ENCODE data around the gene SFXN5.

Gene SFXN5

DNA sequence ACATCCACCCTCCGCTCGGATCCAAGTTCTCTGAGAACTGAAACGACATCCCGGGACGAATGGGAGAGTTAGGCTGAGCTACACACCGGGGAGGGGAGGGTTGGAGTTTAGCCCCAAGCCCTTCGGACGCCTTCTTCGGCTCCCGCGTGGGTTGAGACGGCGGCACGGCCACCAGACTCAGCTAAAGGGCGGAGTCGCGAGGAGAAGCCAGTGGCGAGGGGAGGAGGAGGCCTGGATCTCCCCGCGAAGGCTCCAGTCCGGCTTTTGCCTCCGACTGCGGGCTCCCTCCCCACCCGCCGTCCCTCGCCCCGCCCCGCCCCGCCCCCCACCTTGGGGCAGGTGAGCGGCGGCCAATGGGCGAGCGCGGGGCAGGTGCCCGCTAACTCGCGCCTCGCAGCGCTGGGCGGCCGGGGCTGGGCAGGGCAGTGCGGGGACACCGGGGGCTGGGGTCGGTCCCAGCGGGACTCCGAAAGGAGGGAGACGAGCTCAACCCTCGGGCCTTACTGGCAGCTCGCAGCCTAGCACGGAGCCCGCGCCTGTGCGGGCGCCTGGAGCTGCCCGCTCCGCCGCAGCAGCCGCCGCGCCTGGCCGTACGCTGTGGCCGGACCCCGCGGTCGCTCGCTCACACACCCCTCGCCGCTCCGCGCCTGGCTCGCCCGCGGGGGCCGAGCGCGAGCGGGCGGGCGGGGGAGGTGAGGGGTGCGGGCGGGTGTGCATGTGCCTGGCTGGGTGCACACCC, 154.2 kb downstream of the SFXN5 start, which contains the start of gene EMX1:
TSS of gene EMX1 (plus strand) at position 382 of the 739 bp plus-strand sequence. CDS start at position 716, 334 bp downstream.
- Histone ChIP-seq H3K4me3 (peak within 1 kb of the TSS; percentile 31 to 48), H3K27me3 (peaks cover 10 to 100% of the 10 kb centered on the region in 2 donors), H3K4me1 (peaks cover 0 to 53% (median 50%) of the 10 kb centered on the region in 4 donors), H3K27ac (no peak within 1 kb of the TSS), H3K36me3 (no peaks in the 10 kb centered on the region), H3K9me3 (no peaks in the 10 kb centered on the region)
- no peak for DNase-seq
- intact Hi-C loops (cut with DNase I; ENCODE audit: low total_unique reads) = no loop called here
- no peak for TF ChIP-seq CTCF (IDR thresholded peaks at IDR 0.05)

DNA sequence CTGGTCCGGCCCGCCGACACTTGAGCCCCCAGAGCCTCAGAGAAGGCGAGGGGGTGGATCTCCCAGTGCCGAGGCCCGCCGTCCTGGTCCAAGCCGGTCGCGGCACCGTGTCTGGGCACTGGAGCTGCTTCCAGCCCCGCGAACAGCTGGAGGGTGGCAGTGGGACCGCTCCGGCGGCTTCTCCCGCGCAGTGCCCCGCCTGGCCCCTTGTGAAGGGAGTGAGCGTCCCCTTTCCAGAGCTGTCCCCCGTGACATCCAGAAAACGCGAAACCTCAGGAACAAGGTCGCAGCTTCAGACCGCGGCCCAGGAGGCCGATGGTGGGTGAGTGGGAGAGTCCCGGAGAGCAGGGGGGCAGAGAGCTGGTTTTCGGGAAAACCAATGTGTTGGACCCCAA, 154.8 kb downstream of the SFXN5 start:
- peaks cover 0 to 53% (median 50%) of the 10 kb centered on the region in 4 donors for H3K4me1 ChIP-seq
- no peak for TF ChIP-seq CTCF (IDR thresholded peaks at IDR 0.05)

GRCh38 chr2:72915907-72916742, 155.4 kb downstream of the SFXN5 start:
- Histone ChIP-seq H3K4me1 (peaks cover 0 to 53% (median 50%) of the 10 kb centered on the region in 4 donors), H3K4me3 (peak overlapping the region; percentile 31 to 48), H3K9me3 (no peaks in the 10 kb centered on the region), H3K27me3 (peaks cover 10 to 100% of the 10 kb centered on the region in 2 donors), H3K36me3 (no peaks in the 10 kb centered on the region), H3K27ac (no peak overlapping the region)
- no peak for TF ChIP-seq CTCF (IDR thresholded peaks at IDR 0.05)
- intact Hi-C loops (cut with DNase I; ENCODE audit: low total_unique reads) = no loop called here
- DNase-seq = peak in 1 of 2 donors; percentile 60

More for the DNA sequence above, 154.8 kb downstream of the SFXN5 start:
- peaks cover 10 to 100% of the 10 kb centered on the region in 2 donors for H3K27me3 ChIP-seq
- no peak overlapping the region for H3K27ac ChIP-seq
- peak in 1 of 2 donors; percentile 60 for DNase-seq
- peak overlapping the region; percentile 31 to 48 for H3K4me3 ChIP-seq
- no peaks in the 10 kb centered on the region for H3K36me3 ChIP-seq
- intact Hi-C loops (cut with DNase I; ENCODE audit: low total_unique reads) = no loop called here
- H3K9me3 ChIP-seq = no peaks in the 10 kb centered on the region

DNA sequence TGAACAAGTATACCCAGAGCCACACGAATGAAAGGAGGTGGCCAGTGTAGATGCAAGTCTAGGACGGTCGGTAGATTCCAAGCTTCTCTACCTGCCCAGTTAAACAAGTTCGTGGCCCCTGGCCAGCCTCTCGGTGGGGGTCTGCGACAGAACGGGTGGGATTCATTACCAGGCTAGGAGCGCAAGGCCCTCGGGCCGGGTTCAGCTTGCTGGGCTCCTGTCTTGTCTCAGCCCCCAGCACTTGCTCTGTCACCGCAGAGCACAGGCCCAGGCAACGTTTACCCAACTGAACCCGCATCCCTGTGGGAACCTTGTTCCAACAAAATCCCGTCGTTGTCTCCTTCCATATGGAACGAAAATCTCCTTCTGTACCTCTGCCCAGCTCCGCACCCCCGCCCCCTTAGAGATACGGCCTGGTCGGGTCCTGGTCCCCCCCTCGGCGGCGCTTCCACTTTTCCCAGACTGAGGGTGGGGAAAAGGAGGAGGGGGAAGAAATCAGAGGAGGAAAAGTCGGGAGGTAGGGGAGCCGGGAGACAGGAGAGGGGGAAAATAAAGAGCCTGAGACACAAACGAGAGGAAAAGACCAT, 156.1 kb downstream of the SFXN5 start:
- DNase-seq = peak in 1 of 2 donors; percentile 58
- H3K27me3 ChIP-seq = peaks cover 10 to 99% of the 10 kb centered on the region in 2 donors
- H3K4me3 ChIP-seq = peak overlapping the region; percentile 21 to 48
- H3K9me3 ChIP-seq = no peaks in the 10 kb centered on the region
- TF ChIP-seq CTCF (IDR thresholded peaks at IDR 0.05) = no peak
- no peak overlapping the region for H3K27ac ChIP-seq
- no peaks in the 10 kb centered on the region for H3K36me3 ChIP-seq
- peaks cover 0 to 50% (median 44%) of the 10 kb centered on the region in 4 donors for H3K4me1 ChIP-seq
- intact Hi-C loops (cut with DNase I; ENCODE audit: low total_unique reads) = no loop called here

DNA sequence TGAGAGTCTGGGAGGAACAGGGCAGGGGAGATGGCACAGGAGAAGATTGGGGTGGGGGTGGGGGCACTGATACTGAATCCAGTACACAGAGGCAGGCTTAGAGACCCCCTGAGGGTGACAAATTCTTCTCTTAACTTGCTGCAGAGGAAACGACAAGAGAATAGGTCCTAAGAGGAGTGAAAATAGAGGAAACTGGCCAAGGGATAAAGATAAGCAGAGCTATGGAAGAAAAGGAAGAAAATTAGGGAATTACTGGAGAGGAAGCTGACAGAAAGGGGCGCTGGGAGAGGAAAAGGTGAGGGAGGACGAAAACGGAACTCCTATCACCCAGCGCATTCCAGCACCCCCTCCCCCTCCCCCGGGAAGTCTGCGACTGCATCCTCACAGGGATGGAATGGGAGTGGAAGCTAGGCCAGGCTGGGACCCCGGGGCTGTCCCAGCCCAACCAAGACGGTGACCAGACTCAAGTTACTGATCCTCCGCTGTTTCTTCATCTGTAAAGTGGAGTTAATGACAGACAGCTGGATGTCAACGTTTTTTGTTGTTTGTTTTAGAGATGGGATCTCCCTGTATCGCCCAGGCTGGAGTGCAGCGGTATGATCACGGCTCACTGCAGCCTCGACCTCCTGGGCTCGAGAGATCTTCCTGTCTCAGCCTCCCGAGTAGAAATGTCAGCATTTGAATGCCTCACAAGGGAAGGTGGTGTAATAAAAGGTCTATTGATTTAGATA, 156.8 kb downstream of the SFXN5 start:
- H3K36me3 ChIP-seq = no peaks in the 10 kb centered on the region
- peak in 1 of 2 donors; percentile 39 for DNase-seq
- H3K4me1 ChIP-seq = peaks cover 0 to 44% (median 37%) of the 10 kb centered on the region in 4 donors
- TF ChIP-seq CTCF (IDR thresholded peaks at IDR 0.05) = no peak
- H3K4me3 ChIP-seq = no peak overlapping the region
- H3K9me3 ChIP-seq = no peaks in the 10 kb centered on the region
- intact Hi-C loops (cut with DNase I; ENCODE audit: low total_unique reads) = no loop called here
- H3K27me3 ChIP-seq = peaks cover 4 to 99% of the 10 kb centered on the region in 2 donors
- H3K27ac ChIP-seq = no peak overlapping the region
